Glutamatergic neuron (in vitro differentiated cells): ENCODE data around the gene ST6GALNAC3. TPM values are rescaled to one million over a fixed set of nuclear protein-coding genes. Genes with fewer than 3 reads are reported as not detected.
A peak's percentile ranks its signal among the peaks of the same experiment; 100 is the strongest.

ENCODE experiments used
- DNase-seq: peaks from one replicate; pipeline ENCODE4 v3.0.0; 2022
- H3K27ac Mint-ChIP-seq: one replicate; pipeline ENCODE4 v1.8.0; 2020; ENCODE audit warnings: mild to moderate bottlenecking, mixed read lengths, inconsistent platforms; ENCODE audit not compliant: unreplicated experiment
- H3K27me3 Mint-ChIP-seq: one replicate; pipeline ENCODE4 v1.8.0; 2020; ENCODE audit warnings: mild to moderate bottlenecking, moderate library complexity, mixed read lengths, inconsistent platforms; ENCODE audit not compliant: unreplicated experiment
- H3K36me3 Mint-ChIP-seq: one replicate; pipeline ENCODE4 v1.8.0; 2020; ENCODE audit warnings: mild to moderate bottlenecking, mixed read lengths, inconsistent platforms; ENCODE audit not compliant: unreplicated experiment
- H3K4me1 Mint-ChIP-seq: one replicate; pipeline ENCODE4 v1.8.0; 2020; ENCODE audit warnings: mild to moderate bottlenecking, low read depth, mixed read lengths, inconsistent platforms; ENCODE audit not compliant: unreplicated experiment
- H3K4me3 Mint-ChIP-seq: one replicate; pipeline ENCODE4 v1.8.0; 2020; ENCODE audit warnings: mild to moderate bottlenecking, mixed read lengths, inconsistent platforms; ENCODE audit not compliant: unreplicated experiment
- H3K9me3 Mint-ChIP-seq: one replicate; pipeline ENCODE4 v1.8.0; 2020; ENCODE audit warnings: mild to moderate bottlenecking, moderate library complexity, mixed read lengths, inconsistent platforms; ENCODE audit not compliant: unreplicated experiment
- CTCF ChIP-seq: fragments of 200-600 bp; sonication (generic); IDR thresholded peaks from one replicate; pipeline ENCODE4 v1.5.0; 2021; ENCODE audit not compliant: partially characterized antibody, unreplicated experiment
- total RNA-seq: library from RNA; stranded (reverse); fragmentation: NEBNext Ultra II Directional; extraction: Animal tissue kit (Norgen Biotek cat#: 25700); gene quantifications from one replicate; pipeline ENCODE4 v1.2.1, GENCODE V29; 2021; ENCODE audit not compliant: unreplicated experiment

The ST6GALNAC3 gene
- total RNA-seq, 1 donor from 2014 or later, result 6.5 TPM

GRCh38 chr1:76075877-76076276 is 1.3 kb downstream of the ST6GALNAC3 start:
- no peak for TF ChIP-seq CTCF
- Mint-ChIP-seq H3K27me3 (no peaks in the 10 kb centered on the region), H3K36me3 (no peaks in the 10 kb centered on the region), H3K4me1 (no peaks in the 10 kb centered on the region), H3K27ac (no peak overlapping the region), H3K4me3 (peak overlapping the region; percentile 89), H3K9me3 (no peaks in the 10 kb centered on the region)
- DNase-seq, result no peak

DNA sequence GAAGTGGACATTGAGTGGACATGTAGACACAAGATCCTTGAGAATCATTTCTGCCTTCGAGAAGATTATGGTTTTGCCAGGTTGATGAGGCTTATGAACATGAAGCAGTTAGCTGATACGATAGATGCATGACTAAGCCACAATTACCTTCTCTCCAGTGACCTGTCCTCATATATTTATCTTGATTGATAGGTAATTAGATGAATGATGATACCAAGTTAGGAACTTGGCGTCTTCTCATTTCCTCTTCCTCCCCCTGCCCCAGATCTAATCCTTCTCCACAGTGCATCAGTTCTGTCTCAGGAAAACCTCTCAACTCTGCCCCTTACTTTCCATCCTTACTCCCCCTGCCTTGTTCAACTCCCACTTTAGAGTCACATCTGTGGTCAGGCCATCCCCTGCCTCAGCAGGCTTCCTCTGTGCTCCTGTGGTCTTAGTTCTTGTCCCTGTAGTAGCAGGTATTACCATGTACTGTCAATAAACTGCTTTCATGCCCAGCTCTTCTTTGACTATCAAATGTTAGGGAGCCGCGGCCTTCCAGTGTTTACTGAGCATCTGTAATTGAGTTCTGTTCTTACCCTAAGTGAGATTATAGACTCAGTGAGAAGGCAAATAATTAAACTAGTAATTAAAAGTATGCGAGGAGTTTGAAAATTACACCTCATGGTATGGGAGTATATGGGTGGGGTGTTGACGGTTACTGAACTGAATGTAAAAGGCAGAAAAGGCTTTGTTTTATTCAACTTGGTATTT is 5.1 kb downstream of the ST6GALNAC3 start:
- DNase-seq, result no peak
- H3K36me3 Mint-ChIP-seq, result no peaks in the 10 kb centered on the region
- H3K27ac Mint-ChIP-seq, result no peak overlapping the region
- no peaks in the 10 kb centered on the region for H3K9me3 Mint-ChIP-seq
- no peaks in the 10 kb centered on the region for H3K27me3 Mint-ChIP-seq
- no peak overlapping the region for H3K4me3 Mint-ChIP-seq
- no peak for TF ChIP-seq CTCF
- H3K4me1 Mint-ChIP-seq, result peaks cover 4% of the 10 kb centered on the region

DNA sequence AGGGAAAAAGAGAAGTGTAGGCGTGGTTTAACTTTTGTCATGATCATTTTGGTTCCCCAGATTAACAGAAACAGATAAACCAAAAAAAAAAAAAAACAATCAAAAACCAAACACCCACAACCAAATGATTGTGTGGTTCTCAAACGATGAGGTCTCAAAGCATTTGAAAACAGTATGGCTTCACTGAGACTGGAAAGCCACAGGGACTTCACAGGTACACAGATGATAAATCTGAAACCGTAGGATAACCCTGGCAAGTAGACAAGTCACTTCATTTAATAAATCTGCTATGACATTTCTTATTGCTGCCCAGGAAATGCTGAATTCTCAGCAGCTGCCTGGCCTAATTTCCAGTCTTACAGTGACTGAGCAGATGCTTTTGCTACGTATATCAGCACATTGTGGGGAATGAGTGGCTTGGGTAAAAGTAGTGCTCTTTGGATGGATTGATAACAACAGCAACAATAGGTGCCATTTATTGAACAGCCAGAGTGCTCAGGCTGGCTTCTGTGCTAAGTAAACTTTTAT is 6.1 kb downstream of the ST6GALNAC3 start:
- Mint-ChIP-seq H3K36me3 (no peaks in the 10 kb centered on the region), H3K4me3 (no peak overlapping the region), H3K9me3 (no peaks in the 10 kb centered on the region), H3K27ac (no peak overlapping the region), H3K4me1 (peaks cover 4% of the 10 kb centered on the region), H3K27me3 (no peaks in the 10 kb centered on the region)
- TF ChIP-seq CTCF, result no peak
- DNase-seq, result no peak

DNA sequence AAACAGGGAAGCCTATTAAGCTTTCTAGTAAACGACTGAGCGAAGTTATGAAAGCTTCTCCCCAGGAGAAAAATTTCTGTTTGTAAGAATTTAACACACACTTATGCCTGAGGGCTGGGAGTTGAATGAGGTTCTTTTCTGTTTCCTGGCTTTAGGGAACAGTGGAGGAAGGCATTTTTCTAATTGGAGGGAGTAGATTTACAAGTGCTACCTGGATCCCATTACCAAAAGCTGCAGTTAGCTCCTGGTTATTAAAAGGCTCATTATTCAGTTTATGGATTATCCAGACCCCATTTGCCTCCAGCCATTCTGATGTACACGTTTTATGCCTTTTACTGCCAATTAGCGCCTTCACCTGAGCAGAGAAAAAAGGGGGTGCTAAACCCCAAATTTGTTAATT is 7.5 kb downstream of the ST6GALNAC3 start:
- no peak overlapping the region for H3K27ac Mint-ChIP-seq
- H3K4me3 Mint-ChIP-seq, result no peak overlapping the region
- peaks cover 4% of the 10 kb centered on the region for H3K4me1 Mint-ChIP-seq
- H3K27me3 Mint-ChIP-seq, result no peaks in the 10 kb centered on the region
- H3K9me3 Mint-ChIP-seq, result no peaks in the 10 kb centered on the region
- TF ChIP-seq CTCF, result no peak
- no peak for DNase-seq
- H3K36me3 Mint-ChIP-seq, result no peaks in the 10 kb centered on the region

- Mint-ChIP-seq H3K27ac (no peak overlapping the region), H3K4me3 (no peak overlapping the region), H3K36me3 (no peaks in the 10 kb centered on the region), H3K9me3 (no peaks in the 10 kb centered on the region), H3K4me1 (peaks cover 4% of the 10 kb centered on the region), H3K27me3 (no peaks in the 10 kb centered on the region)
- no peak for TF ChIP-seq CTCF
- DNase-seq, result no peak
Measured at GRCh38 chr1:76083189-76083588, 8.6 kb downstream of the ST6GALNAC3 start.
